ENCODE measurements around the gene APOC4.

APOC4 gene

DNA sequence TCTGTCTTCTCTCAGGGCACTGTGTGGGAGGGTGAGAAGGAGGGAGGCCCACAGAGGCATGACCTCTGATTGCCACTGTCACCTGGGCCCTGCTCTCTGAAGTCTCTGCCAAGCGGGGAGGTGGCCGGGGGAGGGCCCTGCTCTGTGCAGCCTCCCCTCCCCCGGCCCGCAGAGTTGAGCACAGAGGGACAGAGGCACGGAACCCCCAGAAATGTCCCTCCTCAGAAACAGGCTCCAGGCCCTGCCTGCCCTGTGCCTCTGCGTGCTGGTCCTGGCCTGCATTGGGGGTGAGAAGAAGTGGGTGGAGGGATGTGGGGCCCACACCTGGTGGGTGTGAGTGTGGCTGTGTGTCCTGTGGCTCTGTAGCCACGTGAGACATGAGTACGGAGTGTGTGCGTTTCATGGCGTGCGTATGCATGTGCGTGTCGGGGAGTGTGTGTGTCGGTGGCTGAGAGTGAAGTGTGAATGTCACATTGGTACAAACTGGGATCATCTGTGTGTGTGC lies at the start of gene APOC4:
Gene APOC4, plus strand, starts transcription at position 171 of the 505 bp plus-strand sequence. Its CDS starts 41 bp downstream, at position 212.
- ATAC-seq (no peak), DNase-seq (no peak)
- Mint-ChIP-seq H3K4me3 (no peak within 1 kb of the TSS), H3K36me3 (ENCODE audit: low read depth) (no peaks in the 10 kb centered on the region), H3K4me1 (no peaks in the 10 kb centered on the region), H3K9me3 (no peaks in the 10 kb centered on the region), H3K27ac (no peak within 1 kb of the TSS), H3K27me3 (no peaks in the 10 kb centered on the region)

GRCh38 chr19:44892932-44893331 lies 49.1 kb upstream of the APOC4 start:
- ATAC-seq (no peak), DNase-seq (no peak)
- Mint-ChIP-seq H3K27me3 (peaks cover 4% of the 10 kb centered on the region), H3K4me3 (peak overlapping the region; percentile 83), H3K4me1 (peaks cover 34% of the 10 kb centered on the region), H3K36me3 (ENCODE audit: low read depth) (peaks cover 53% of the 10 kb centered on the region), H3K9me3 (peaks cover 4% of the 10 kb centered on the region), H3K27ac (peak overlapping the region; percentile 94)

DNA sequence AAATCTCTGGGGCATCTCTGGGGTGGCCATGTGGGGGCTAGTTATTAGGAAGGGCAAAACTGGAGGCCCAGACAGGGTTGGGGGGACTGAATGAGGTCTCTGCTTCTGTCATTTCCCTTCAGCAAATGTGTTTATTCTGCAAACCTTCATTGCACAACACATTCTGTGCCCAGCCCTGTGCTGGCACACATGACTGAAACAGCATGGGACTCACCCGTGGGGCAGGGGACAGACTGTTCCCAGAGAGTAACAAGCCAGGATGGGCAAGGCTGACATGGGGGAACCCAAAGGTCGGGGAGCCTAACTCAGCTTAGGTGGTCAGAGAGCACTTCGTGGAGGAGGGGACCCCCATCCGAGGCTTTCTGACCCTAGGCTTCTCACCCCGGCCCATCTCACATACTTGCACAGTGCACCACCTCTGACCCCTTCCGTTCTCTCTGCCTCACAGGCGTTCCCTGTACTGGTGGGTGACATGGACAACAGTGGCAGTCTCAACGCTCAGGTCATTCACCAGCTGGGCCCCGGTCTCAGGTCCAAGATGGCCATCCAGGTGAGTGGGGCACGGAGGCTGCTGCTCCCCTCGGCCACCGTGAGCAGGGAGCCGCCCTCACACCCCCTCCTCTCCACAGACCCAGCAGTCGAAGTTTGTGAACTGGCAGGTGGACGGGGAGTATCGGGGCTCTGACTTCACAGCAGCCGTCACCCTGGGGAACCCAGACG lies 48.5 kb upstream of the APOC4 start:
- Mint-ChIP-seq H3K4me3 (peak overlapping the region; percentile 83), H3K27me3 (peaks cover 4% of the 10 kb centered on the region)

GRCh38 chr19:44894052-44894400 lies 48.0 kb upstream of the APOC4 start:
- H3K4me3 Mint-ChIP-seq, result no peak overlapping the region

More for the DNA sequence above, 48.5 kb upstream of the APOC4 start:
- H3K27ac Mint-ChIP-seq, result no peak overlapping the region
- peaks cover 34% of the 10 kb centered on the region for H3K4me1 Mint-ChIP-seq
- H3K36me3 Mint-ChIP-seq (ENCODE audit: low read depth), result peaks cover 56% of the 10 kb centered on the region
- DNase-seq (no peak), ATAC-seq (no peak)
- H3K9me3 Mint-ChIP-seq, result peaks cover 4% of the 10 kb centered on the region

DNA sequence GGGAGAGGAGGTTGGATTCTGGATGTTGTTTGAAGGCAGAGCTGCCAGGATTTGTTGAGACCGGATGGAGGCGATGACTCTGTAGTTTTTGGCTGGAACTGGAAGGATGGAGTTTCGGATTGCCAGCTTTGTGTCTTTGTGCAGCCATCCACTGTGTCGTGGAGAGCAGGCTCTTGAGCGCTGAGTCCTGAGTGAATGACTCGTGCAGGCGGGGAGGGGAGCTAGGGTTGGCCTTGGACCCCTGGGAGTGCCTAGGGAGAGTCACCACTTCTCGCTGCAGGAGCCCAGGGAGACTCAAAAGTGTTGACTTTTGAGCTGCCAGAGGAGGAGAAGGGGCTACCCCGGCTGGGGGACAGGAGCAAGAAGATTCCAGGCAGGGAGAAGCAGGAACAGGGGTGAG lies 47.1 kb upstream of the APOC4 start:
- no peak overlapping the region for H3K27ac Mint-ChIP-seq
- peaks cover 4% of the 10 kb centered on the region for H3K27me3 Mint-ChIP-seq
- peaks cover 59% of the 10 kb centered on the region for H3K36me3 Mint-ChIP-seq (ENCODE audit: low read depth)
- H3K9me3 Mint-ChIP-seq, result no peaks in the 10 kb centered on the region
- H3K4me3 Mint-ChIP-seq, result peak overlapping the region; percentile 14
- ATAC-seq, result no peak
- H3K4me1 Mint-ChIP-seq, result peaks cover 27% of the 10 kb centered on the region
- DNase-seq, result no peak

More at GRCh38 chr19:44894052-44894400, 48.0 kb upstream of the APOC4 start:
- DNase-seq (no peak), ATAC-seq (no peak)
- Mint-ChIP-seq H3K27me3 (peaks cover 4% of the 10 kb centered on the region), H3K36me3 (ENCODE audit: low read depth) (peaks cover 56% of the 10 kb centered on the region), H3K4me1 (peaks cover 33% of the 10 kb centered on the region), H3K27ac (no peak overlapping the region), H3K9me3 (peaks cover 3% of the 10 kb centered on the region)

DNA sequence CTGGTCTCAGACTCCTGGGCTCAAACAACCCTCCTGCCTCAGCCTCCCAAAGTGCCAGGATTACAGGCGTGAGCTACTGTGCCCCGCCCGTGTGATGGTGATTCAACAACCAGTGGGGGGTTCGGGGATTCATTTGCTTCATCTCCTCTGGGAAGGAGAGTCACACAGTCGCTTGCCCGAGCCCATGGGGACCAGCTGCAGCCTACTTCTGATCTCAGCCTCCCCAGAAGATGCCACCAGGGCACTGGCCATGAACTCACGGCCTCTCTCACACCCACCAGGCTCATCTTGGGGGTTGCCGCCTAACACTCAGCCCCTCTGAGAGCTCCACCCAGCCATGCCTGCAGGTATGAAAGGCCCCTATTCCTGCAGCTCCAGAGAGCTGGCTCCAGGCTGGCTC lies 44.2 kb upstream of the APOC4 start:
- peaks cover 6% of the 10 kb centered on the region for H3K4me1 Mint-ChIP-seq
- H3K4me3 Mint-ChIP-seq, result no peak overlapping the region
- H3K9me3 Mint-ChIP-seq, result no peaks in the 10 kb centered on the region
- DNase-seq (no peak), ATAC-seq (no peak)
- no peak overlapping the region for H3K27ac Mint-ChIP-seq
- H3K36me3 Mint-ChIP-seq (ENCODE audit: low read depth), result peaks cover 60% of the 10 kb centered on the region
- H3K27me3 Mint-ChIP-seq, result no peaks in the 10 kb centered on the region

GRCh38 chr19:44900328-44901244 lies 41.5 kb upstream of the APOC4 start:
- peaks cover 45% of the 10 kb centered on the region for H3K36me3 Mint-ChIP-seq (ENCODE audit: low read depth)
- H3K4me1 Mint-ChIP-seq, result peaks cover 3% of the 10 kb centered on the region
- H3K27ac Mint-ChIP-seq, result no peak overlapping the region
- no peak overlapping the region for H3K4me3 Mint-ChIP-seq
- DNase-seq (no peak), ATAC-seq (no peak)
- peaks cover 3% of the 10 kb centered on the region for H3K27me3 Mint-ChIP-seq
- no peaks in the 10 kb centered on the region for H3K9me3 Mint-ChIP-seq

DNA sequence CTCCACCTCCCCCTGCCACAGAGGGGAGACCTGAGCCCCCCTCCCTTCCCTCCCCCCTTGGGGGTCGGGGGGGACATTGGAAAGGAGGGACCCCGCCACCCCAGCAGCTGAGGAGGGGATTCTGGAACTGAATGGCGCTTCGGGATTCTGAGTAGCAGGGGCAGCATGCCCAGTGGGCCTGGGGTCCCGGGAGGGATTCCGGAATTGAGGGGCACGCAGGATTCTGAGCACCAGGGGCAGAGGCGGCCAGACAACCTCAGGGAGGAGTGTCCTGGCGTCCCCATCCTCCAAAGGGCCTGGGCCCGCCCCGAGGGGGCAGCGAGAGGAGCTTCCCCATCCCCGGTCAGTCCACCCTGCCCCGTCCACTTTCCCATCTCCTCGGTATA lies 38.8 kb upstream of the APOC4 start:
- no peak overlapping the region for H3K4me3 Mint-ChIP-seq
- H3K9me3 Mint-ChIP-seq, result no peaks in the 10 kb centered on the region
- DNase-seq (no peak), ATAC-seq (no peak)
- H3K4me1 Mint-ChIP-seq, result peaks cover 11% of the 10 kb centered on the region
- H3K27ac Mint-ChIP-seq, result no peak overlapping the region
- peaks cover 23% of the 10 kb centered on the region for H3K27me3 Mint-ChIP-seq
- H3K36me3 Mint-ChIP-seq (ENCODE audit: low read depth), result peaks cover 26% of the 10 kb centered on the region

GRCh38 chr19:44903602-44904425 lies 38.2 kb upstream of the APOC4 start:
- H3K9me3 Mint-ChIP-seq, result no peaks in the 10 kb centered on the region
- H3K36me3 Mint-ChIP-seq (ENCODE audit: low read depth), result peaks cover 25% of the 10 kb centered on the region
- H3K27me3 Mint-ChIP-seq, result peaks cover 23% of the 10 kb centered on the region
- no peak overlapping the region for H3K4me3 Mint-ChIP-seq
- H3K27ac Mint-ChIP-seq, result no peak overlapping the region
- DNase-seq, result peak; percentile 83
- peaks cover 11% of the 10 kb centered on the region for H3K4me1 Mint-ChIP-seq
- ATAC-seq, result peak; percentile 43

DNA sequence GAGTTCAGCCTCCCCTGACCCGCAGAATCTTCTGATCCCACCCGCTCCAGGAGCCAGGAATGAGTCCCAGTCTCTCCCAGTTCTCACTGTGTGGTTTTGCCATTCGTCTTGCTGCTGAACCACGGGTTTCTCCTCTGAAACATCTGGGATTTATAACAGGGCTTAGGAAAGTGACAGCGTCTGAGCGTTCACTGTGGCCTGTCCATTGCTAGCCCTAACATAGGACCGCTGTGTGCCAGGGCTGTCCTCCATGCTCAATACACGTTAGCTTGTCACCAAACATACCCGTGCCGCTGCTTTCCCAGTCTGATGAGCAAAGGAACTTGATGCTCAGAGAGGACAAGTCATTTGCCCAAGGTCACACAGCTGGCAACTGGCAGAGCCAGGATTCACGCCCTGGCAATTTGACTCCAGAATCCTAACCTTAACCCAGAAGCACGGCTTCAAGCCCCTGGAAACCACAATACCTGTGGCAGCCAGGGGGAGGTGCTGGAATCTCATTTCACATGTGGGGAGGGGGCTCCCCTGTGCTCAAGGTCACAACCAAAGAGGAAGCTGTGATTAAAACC lies 37.5 kb upstream of the APOC4 start:
- H3K27me3 Mint-ChIP-seq, result peaks cover 23% of the 10 kb centered on the region
- no peak for DNase-seq
- no peaks in the 10 kb centered on the region for H3K9me3 Mint-ChIP-seq
- ATAC-seq, result no peak
- H3K4me3 Mint-ChIP-seq, result no peak overlapping the region
- H3K4me1 Mint-ChIP-seq, result peaks cover 11% of the 10 kb centered on the region
- H3K36me3 Mint-ChIP-seq (ENCODE audit: low read depth), result peaks cover 25% of the 10 kb centered on the region
- no peak overlapping the region for H3K27ac Mint-ChIP-seq

GRCh38 chr19:44905437-44906160 lies 36.4 kb upstream of the APOC4 start, which contains the start of gene APOE:
APOE (plus strand) TSS chr19:44905796; CDS start chr19:44906625, 829 bp downstream.
- DNase-seq (no peak), ATAC-seq (no peak)
- H3K27me3 Mint-ChIP-seq, result peaks cover 23% of the 10 kb centered on the region
- no peaks in the 10 kb centered on the region for H3K9me3 Mint-ChIP-seq
- H3K4me1 Mint-ChIP-seq, result peaks cover 11% of the 10 kb centered on the region
- H3K4me3 Mint-ChIP-seq, result no peak within 1 kb of the TSS
- H3K36me3 Mint-ChIP-seq (ENCODE audit: low read depth), result peaks cover 16% of the 10 kb centered on the region
- no peak within 1 kb of the TSS for H3K27ac Mint-ChIP-seq

GRCh38 chr19:44907613-44908012 lies 34.4 kb upstream of the APOC4 start:
- Mint-ChIP-seq H3K4me3 (no peak overlapping the region), H3K36me3 (ENCODE audit: low read depth) (peaks cover 6% of the 10 kb centered on the region), H3K27ac (no peak overlapping the region), H3K4me1 (peaks cover 10% of the 10 kb centered on the region), H3K27me3 (peaks cover 33% of the 10 kb centered on the region), H3K9me3 (no peaks in the 10 kb centered on the region)
- no peak for DNase-seq
- ATAC-seq, result no peak

DNA sequence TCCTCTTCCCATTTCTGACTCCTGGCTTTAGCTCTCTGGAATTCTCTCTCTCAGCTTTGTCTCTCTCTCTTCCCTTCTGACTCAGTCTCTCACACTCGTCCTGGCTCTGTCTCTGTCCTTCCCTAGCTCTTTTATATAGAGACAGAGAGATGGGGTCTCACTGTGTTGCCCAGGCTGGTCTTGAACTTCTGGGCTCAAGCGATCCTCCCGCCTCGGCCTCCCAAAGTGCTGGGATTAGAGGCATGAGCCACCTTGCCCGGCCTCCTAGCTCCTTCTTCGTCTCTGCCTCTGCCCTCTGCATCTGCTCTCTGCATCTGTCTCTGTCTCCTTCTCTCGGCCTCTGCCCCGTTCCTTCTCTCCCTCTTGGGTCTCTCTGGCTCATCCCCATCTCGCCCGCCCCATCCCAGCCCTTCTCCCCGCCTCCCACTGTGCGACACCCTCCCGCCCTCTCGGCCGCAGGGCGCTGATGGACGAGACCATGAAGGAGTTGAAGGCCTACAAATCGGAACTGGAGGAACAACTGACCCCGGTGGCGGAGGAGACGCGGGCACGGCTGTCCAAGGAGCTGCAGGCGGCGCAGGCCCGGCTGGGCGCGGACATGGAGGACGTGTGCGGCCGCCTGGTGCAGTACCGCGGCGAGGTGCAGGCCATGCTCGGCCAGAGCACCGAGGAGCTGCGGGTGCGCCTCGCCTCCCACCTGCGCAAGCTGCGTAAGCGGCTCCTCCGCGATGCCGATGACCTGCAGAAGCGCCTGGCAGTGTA lies 33.8 kb upstream of the APOC4 start:
- peaks cover 38% of the 10 kb centered on the region for H3K27me3 Mint-ChIP-seq
- peaks cover 9% of the 10 kb centered on the region for H3K4me1 Mint-ChIP-seq
- peaks cover 5% of the 10 kb centered on the region for H3K36me3 Mint-ChIP-seq (ENCODE audit: low read depth)
- ATAC-seq (no peak), DNase-seq (no peak)
- H3K4me3 Mint-ChIP-seq, result no peak overlapping the region
- H3K27ac Mint-ChIP-seq, result no peak overlapping the region
- H3K9me3 Mint-ChIP-seq, result no peaks in the 10 kb centered on the region

All from activated naive CD8-positive, alpha-beta T cell treated with anti-CD3 and anti-CD28 coated beads, Interleukin-2, amount 50 U/mL, for 24 hours (primary cell).